GM12872 (cell line): ENCODE measurements around the gene CRYGB.

Experiments
- CTCF ChIP-seq: IDR thresholded peaks from 3 replicates; pipeline ENCODE4 v1.5.1; 2011; ENCODE audit warnings: low read depth, mild to moderate bottlenecking, low read length, moderate library complexity; ENCODE audit not compliant: insufficient read depth

Gene CRYGB

DNA sequence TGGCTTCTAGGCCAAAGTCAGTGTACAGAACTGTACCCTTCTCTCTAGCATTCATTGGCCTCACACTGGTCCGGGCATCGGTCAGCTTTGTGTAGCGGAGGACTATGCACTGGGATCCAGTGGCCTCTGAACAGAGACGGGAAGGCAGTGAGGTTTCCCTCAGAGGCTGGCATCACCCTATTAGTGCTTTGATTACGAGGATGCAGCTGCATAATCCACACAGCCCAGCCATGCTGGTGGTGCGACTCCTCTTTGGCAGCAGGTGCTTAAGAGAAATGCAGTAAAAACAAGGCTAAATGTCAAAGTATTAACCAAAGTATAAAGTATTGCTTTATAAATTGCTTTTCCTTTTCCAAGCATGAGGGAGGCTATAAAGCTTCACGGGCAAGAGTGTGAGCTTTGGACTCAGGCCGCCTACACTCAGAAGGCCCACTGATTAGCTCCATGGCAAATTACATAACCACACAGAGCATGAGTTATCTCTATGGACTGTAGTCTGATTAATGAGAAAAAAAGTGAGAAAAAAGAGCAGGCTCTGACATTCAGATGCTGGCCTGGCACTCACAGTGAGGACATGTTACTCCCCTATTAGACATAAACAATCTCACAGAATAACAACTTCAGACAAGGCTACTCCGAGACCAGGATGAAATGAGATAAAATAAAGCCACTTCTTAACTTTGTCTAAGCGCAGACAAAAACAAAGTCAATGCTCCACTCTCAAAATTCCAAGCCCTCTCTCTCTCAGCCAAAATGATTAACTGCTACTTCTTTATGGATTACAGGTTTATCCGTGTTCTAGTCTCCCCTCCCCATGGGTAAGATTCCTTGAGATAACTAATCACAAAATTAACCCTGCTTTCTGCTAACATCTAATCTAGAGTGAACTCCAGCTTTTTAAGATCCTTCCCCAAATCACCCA lies 9.9 kb downstream of the CRYGB start:
- TF ChIP-seq CTCF = no peak

- no peak for TF ChIP-seq CTCF
Observed at GRCh38 chr2:208134928-208135586, 10.9 kb downstream of the CRYGB start.

GRCh38 chr2:208130712-208131110 lies 15.2 kb downstream of the CRYGB start:
- TF ChIP-seq CTCF = no peak

- no peak for TF ChIP-seq CTCF
Observed at GRCh38 chr2:208129744-208130711, 15.9 kb downstream of the CRYGB start, which contains the start of gene CRYGC. TSS of gene CRYGC (minus strand) at chr2:208129828. CDS start at chr2:208129792, 36 bp downstream.

DNA sequence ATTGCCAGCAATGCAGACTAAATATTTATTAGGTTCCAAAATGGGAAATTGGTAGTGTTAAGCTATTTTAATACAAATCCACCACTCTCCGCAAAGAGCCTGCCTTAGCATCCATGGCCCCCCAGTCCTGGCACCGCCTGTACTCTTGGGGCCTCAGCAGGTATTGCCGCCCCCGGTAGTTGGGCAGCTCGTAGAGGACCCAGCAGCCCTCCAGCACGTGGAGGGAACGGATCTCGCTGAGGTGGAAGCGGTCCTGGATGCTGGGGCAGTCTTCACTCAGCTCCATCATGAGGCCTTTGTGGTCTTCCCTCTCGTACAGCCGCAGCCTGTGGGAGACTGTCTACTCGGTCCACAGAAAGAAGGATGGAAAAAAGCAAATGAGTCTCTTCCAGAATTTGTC lies 17.8 kb downstream of the CRYGB start:
- TF ChIP-seq CTCF = no peak

- no peak for TF ChIP-seq CTCF
Observed at GRCh38 chr2:208127090-208127489, 18.9 kb downstream of the CRYGB start.
